OCI-LY1 (cell line): Measurements from ENCODE around the gene KCNN3.

Source experiments
- EZH2 ChIP-seq: fragments of 200-600 bp; sonication (generic), shearing (Covaris generic); IDR thresholded peaks from 2 replicates; pipeline ENCODE4 v1.8.0; 2017; ENCODE audit warnings: borderline replicate concordance, mixed run types, mild to moderate bottlenecking, antibody characterized with exemption, low read length, moderate library complexity, mixed read lengths
- TF ChIP-seq, protein P1 (sequence below): fragments of 200-600 bp; sonication (generic), shearing (Covaris generic); IDR thresholded peaks from 2 replicates; pipeline ENCODE4 v1.5.1; 2017; ENCODE audit warnings: mild to moderate bottlenecking, antibody characterized with exemption, low read length, moderate library complexity, mixed read lengths

GRCh38 chr1:154813300-154813816 is 56.7 kb downstream of the KCNN3 start:
- TF ChIP-seq, protein P1, sequence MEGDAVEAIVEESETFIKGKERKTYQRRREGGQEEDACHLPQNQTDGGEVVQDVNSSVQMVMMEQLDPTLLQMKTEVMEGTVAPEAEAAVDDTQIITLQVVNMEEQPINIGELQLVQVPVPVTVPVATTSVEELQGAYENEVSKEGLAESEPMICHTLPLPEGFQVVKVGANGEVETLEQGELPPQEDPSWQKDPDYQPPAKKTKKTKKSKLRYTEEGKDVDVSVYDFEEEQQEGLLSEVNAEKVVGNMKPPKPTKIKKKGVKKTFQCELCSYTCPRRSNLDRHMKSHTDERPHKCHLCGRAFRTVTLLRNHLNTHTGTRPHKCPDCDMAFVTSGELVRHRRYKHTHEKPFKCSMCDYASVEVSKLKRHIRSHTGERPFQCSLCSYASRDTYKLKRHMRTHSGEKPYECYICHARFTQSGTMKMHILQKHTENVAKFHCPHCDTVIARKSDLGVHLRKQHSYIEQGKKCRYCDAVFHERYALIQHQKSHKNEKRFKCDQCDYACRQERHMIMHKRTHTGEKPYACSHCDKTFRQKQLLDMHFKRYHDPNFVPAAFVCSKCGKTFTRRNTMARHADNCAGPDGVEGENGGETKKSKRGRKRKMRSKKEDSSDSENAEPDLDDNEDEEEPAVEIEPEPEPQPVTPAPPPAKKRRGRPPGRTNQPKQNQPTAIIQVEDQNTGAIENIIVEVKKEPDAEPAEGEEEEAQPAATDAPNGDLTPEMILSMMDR: no peak
- TF ChIP-seq EZH2: no peak
